ENCODE measurements around the gene GJA4.
"Not testable (repeated sequence)": the region's sequence is repeated elsewhere in the genome, so short reads cannot be mapped to it uniquely, and the experiment has no call there.

GJA4 gene

DNA sequence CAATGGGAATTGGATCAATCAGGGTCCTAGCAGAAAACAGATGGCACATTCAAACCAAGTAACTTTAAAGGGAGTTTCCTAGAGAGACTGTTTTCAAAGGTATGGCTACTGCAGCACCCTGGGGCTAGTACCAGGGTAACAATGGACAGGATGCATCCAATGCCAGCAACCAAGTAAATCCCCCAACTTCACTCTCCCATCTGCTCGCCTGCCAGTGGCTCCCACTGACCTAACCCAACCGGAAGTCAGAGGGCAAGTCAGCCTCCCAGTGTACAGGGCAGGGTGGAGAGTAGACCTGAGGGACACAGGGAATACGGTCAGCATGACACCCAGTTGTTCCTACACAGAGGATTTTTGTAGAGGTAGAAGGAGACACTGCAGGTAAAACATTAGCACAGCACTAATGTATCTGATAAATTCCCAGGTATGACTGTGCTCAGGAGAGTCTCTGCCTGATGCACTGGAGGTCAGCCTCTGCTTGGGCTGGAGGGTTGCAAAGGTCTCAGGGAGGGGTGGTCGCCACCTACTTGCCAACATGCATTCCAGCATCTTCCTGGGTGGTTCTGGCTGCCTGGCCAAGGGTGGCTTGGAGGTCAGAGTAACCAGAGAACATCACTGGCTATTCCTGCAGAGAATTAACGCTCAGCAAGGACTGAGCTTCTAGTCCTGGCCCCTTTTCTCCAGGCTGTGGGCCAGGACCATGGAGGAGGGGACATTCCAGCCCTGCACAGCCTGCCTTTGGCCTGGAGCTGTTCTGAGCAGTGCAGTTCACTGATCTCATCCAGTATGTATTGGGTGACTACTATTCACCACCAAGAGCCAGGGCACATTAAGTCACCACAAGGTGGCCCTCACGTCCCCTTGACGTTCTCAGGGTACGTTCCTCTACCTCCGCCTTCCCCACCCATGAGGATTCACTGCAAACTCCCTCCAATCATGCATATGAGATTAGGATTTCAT is 5.1 kb upstream of the GJA4 start:
- no peak for DNase-seq (ENCODE audit: low read depth in 1 of 2, low spot score in 1 of 2)

DNA sequence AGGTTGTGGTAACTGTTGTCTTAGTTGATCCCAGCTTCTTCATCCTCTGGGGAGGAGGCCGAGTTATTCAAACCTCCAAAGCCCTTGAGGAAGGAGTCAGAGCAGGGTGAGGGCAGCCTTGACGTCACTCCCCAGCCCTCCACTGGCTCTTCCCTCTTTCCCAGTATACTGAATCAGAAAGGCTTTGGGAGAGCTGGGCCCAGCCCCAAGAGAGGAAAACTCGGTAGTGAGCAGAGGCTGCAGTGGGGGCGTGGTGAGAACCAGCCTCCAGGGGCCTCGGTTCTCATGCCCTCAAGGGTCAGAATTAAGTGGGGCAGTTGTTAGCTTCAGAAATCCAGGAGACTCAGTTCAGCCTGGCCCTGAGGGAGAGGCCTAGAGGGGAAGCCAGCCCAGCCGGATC is 1.8 kb upstream of the GJA4 start:
- DNase-seq (ENCODE audit: low read depth in 1 of 2, low spot score in 1 of 2) = no peak

DNA sequence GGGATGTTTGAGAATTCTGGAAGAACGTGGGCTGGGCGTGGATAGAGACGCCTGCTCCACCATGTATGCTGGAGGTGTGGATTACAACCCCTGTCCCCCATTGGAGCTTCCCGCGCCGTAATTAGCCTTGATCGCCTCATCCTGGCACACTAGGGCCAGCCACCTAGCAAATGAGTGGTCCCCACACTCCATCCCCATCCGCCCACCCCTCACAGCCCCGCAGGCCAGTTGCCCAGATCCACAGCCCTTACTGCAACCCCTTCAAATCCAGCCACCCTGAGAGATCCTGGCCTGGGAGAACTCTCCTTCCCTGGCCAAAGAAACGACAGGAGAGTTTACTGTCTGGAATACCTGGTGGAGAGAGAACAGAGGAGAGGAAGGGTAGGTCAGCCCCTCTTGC is 375 bp upstream of the GJA4 start:
- DNase-seq (ENCODE audit: low read depth in 1 of 2, low spot score in 1 of 2) = no peak

DNA sequence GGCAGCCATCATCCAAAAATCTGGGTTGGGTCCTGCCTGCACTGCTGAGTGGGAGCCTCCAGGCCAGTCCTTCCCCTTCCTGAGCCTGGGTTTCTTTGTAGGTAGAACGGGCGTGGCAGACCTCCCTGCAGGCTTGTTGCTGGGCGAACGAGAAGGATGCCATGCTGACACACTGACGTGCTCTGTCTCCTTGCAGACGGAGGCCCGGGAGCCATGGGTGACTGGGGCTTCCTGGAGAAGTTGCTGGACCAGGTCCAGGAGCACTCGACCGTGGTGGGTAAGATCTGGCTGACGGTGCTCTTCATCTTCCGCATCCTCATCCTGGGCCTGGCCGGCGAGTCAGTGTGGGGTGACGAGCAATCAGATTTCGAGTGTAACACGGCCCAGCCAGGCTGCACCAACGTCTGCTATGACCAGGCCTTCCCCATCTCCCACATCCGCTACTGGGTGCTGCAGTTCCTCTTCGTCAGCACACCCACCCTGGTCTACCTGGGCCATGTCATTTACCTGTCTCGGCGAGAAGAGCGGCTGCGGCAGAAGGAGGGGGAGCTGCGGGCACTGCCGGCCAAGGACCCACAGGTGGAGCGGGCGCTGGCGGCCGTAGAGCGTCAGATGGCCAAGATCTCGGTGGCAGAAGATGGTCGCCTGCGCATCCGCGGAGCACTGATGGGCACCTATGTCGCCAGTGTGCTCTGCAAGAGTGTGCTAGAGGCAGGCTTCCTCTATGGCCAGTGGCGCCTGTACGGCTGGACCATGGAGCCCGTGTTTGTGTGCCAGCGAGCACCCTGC is 1.4 kb downstream of the GJA4 start:
- DNase-seq (ENCODE audit: low read depth in 1 of 2, low spot score in 1 of 2) = no peak

DNA sequence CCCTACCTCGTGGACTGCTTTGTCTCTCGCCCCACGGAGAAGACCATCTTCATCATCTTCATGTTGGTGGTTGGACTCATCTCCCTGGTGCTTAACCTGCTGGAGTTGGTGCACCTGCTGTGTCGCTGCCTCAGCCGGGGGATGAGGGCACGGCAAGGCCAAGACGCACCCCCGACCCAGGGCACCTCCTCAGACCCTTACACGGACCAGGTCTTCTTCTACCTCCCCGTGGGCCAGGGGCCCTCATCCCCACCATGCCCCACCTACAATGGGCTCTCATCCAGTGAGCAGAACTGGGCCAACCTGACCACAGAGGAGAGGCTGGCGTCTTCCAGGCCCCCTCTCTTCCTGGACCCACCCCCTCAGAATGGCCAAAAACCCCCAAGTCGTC is 2.0 kb downstream of the GJA4 start:
- DNase-seq (ENCODE audit: low read depth in 1 of 2, low spot score in 1 of 2) = no peak

DNA sequence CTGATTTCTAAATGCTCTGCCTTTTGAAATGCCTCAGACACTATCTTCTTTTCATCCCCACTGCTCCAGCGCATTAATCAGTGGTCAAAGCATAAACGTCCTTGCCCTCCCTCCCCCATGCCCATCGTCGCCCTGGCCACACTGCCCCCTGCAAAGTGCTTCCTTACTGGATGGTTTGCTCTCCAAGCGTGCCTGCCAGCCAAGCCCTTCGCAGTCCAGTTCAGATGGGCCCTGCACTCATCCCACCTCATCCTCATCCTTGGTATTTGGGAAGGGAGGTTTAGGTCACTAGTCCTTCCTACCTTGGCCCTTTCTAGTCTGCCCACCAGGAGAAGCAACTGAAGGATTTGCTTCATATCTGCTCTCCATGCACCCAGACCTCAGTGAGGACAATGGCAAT is 3.1 kb downstream of the GJA4 start:
- DNase-seq (ENCODE audit: low read depth in 1 of 2, low spot score in 1 of 2) = no peak

DNA sequence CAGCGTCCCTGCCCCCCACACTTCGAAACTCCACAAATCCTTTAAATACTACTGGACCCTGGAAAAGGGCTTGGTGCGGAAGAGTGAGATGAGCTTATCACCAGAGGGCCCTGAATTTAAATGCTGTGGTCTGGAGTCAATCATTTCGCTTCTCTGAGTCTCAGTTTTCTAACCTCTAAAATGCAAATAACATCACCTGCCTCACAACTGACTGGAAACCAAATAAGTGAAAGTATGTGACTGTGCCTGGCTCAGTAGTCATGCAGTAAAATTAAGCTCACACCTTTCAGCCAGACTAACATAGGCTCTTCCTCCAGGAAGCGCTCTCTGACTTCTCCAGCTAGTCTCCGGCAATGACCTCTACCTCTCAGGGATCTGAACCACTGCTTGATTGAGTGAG is 4.2 kb downstream of the GJA4 start:
- DNase-seq (ENCODE audit: low read depth in 1 of 2, low spot score in 1 of 2) = no peak

DNA sequence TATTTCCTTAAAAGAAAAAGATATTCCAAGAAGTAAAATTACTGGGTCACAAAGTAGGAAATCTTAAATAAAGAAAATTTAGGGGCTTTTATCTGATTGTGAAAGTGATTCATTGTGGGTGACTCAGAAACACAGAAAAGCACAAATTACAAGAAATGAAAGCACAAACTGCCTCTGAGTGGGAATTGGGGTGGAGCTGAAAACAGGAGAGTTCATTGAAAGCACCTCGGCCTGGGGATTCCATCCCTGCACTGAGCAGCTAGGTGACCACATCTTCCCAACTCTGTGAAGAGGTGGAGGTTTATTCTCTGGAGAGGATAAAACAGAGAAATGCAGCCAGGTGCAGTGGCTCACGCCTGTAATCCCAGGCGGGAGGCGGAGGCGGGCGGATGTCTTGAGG is 7.4 kb downstream of the GJA4 start:
- no peak for DNase-seq (ENCODE audit: low read depth in 1 of 2, low spot score in 1 of 2)

DNA sequence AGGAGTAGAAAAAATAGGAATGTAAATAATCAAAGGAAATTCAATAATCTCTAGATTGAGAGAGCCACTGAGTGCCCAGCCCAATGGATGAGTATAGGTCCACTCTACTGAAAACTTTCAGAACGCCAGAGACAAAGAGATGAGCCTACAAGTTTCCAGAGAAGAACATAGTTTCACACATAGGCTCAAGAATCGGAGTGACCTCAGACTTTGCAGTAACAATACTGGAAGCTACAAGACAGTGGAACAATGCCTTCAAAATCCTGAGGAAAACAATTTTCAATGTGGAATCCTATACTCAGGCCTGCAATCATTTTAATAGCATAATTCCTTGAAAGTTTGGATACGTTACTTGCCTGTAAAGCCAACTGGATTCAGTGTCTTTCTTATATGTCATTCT is 11.0 kb downstream of the GJA4 start:
- DNase-seq (ENCODE audit: low read depth in 1 of 2, low spot score in 1 of 2) = no peak

DNA sequence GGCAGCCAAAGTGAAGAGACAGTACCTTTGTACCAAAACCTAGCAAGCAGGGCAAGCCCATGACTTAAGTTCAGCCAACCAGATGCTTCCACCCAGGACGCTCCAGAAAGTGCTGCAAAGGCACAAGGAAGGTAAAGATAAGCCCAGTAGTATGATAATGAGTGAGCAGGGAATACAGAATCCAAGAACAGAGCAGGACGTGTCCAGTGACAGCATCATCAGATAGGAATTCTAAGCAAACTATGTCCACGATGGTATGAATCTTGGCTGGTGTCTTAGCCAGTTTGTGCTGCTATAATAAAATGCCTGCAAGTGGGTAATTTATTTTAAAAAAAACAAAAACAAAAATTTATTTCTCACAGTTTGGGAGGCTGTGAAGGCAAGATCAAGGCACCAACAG is 13.6 kb downstream of the GJA4 start:
- no peak for DNase-seq (ENCODE audit: low read depth in 1 of 2, low spot score in 1 of 2)

DNA sequence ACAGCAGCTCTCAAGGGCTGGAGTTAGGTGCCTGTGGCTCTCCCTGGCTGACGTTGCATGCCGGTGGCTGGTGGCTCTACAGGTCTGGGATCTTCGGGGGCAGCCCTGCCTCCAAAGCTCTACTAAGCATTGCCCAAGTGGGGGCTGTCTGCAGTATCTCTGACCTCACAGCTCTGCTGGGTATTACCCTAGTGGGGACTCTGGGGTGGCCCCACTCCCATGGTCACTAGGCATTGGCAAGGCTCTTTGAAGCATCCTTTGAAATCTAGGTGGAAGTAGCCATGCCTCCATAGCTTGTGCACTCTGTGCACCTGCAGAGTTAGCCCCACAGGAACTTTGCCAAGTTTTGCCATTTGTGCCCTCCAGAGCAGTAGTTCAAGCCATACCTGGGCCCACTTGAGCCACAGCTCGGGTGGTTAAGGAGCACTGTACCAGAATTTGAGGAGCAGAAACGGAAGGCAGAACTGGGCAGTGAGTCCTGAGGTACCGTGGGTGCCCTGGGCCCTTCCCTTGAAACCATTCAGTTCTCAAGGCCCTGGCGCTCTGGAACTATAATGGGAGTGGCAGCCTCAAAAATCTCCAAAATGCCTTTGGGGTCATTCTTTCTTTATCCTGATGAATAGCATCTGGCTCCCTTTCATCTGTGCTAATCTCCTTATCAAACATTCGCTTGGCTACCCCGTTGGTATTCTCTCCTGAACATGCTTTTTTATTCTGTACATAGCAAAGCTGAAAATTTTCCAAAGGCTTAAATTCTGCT is 15.4 kb downstream of the GJA4 start:
- no peak for DNase-seq (ENCODE audit: low read depth in 1 of 2, low spot score in 1 of 2)

DNA sequence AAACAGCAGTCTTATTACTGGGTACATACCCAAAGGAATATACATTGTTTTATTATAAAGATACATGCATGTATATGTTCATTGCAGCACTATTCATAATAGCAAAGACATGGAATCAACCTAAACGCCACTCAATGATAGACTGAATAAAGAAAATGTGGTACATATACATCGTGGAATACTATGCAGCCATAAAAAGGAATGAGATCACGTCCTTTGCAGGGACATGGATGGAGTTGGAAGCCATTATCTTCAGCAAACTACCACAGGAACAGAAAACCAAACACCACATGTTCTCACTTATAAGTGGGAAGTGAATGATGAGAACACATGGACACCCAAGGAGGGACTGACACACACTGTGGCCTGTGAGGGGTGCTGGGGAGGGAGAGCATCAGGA is 18.0 kb downstream of the GJA4 start:
- DNase-seq (ENCODE audit: low read depth in 1 of 2, low spot score in 1 of 2) = not testable (repeated sequence)

DNA sequence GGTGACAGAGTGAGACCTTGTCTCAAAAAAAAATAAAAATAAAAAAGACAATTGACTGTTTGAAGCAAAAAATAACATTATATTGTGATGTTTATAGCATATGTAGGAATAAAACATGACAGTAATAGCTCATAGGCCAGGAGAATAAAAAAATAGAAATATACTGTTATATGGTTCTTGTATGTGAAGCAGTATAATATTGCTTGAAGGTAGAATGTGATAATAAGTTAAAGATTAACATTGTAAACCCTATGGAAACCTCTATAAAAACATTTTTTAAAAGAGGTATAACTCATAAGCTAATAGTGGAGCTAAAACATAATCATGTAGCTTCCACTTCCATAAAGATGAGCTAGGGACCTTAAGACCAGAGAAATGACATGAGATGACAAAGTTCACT is 23.5 kb downstream of the GJA4 start:
- no peak for DNase-seq (ENCODE audit: low read depth in 1 of 2, low spot score in 1 of 2)

DNA sequence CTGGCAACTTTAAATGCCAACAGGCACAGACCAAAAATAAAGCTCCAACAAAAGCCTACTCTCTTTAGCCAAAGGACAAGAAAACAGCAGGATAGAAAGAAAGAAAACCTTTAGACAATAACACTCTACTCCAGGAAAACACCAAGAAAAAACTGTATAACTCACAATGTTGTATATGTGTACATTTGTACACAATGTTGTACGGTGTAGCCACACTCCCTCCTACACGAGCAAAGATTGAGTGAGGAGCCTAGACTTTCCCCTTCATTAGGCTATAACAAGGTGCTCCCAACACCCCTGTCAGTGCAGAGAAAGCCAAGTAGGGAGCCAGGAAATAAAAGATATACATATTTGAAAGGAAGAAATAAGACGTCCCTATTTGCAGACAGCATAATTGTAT is 24.0 kb downstream of the GJA4 start:
- DNase-seq (ENCODE audit: low read depth in 1 of 2, low spot score in 1 of 2) = no peak

DNA sequence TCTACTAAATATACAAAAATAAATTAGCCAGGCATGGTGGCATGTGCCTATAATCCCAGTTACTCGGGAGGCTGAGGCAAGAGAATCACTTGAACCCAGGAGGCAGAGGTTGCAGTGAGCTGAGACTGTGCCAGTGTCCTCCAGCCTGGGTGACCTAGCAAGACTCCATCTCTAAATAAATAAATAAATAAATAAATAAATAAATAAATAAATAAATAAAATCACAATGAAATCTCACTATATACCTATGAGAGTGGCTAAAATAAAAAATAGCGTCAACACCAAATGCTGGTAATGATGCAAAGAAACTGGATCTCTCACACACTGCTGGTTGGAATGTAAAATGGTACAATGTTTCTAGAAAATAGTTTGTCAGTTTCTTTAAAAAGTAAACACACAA is 26.1 kb downstream of the GJA4 start:
- DNase-seq (ENCODE audit: low read depth in 1 of 2, low spot score in 1 of 2) = not testable (repeated sequence)

DNA sequence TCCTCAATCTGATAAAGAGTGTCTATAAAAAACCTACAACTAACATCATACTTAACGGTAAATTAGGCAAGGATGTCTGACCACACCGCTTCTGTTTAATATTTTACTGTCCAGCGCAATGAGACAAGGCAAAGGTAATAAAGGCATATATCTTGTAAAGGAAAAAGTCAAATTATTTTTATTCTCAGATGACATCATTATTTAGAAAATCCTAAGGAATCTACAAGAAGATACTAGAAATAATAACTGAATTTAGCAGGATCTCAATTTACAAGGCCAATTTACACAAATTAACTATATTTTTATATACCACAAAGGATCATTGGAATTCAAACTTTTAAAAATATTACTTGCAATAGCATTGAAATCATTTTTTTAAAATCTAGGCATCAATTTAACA is 29.4 kb downstream of the GJA4 start:
- DNase-seq (ENCODE audit: low read depth in 1 of 2, low spot score in 1 of 2) = no peak

DNA sequence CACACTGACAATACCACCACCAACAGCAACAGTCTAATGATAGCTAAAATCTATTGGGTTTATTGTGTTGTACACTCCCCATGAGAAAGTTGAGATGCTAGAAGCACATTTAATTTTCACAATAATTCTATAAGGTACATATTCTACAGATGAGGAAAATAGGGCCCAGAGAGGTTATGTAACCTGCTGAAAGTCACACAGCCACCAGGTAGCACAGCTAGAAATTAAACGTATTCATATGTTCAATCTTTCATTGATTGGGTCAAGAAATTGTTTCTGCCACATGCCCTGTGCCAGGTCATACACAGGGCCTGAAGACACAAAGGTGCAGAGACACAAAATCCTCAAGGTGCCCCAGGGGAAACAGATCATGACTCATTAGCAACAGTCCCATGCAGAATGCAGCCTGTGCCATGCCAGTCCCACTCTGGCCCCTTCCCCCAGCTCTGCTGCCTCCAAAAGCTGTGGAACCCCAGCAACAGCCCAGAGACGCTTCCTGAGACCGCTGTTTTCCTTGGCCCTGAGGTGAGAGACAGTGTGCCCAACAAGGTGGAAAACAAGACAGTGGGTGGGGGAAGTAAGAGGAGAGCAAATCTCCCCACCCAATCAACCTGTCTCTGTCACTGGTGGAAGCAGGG is 32.1 kb downstream of the GJA4 start:
- no peak for DNase-seq (ENCODE audit: low read depth in 1 of 2, low spot score in 1 of 2)

DNA sequence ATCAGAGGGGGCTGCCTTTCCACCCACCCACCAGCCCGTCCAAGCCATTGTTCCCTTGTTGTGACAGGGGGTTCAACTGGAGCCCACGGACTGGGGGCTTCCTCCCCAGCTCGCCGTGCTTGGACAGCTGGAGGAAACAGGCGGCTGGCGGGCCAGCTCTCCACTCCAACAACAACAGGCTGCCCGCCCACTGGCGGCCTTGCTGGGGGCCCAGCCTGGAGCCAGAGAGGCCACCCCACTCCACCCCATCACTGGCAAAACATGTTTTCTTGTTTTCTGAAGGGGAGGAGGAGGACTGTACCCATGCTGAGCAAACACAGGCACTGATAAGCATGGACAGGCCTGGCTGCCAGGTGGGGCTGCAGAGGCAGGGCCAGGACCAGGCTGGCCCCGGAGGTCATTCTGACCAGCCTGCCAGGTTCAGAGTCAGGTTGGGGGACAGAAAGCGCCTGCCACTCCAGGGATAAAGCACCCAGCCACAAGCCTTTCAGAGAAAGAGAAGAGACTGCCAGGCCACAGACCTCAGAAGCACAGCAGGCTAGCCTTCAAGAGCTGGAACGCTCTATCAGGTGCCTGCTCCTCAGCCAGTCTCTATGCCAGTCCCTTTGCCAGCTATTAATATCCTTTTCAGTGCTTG is 32.8 kb downstream of the GJA4 start:
- DNase-seq (ENCODE audit: low read depth in 1 of 2, low spot score in 1 of 2) = no peak

DNA sequence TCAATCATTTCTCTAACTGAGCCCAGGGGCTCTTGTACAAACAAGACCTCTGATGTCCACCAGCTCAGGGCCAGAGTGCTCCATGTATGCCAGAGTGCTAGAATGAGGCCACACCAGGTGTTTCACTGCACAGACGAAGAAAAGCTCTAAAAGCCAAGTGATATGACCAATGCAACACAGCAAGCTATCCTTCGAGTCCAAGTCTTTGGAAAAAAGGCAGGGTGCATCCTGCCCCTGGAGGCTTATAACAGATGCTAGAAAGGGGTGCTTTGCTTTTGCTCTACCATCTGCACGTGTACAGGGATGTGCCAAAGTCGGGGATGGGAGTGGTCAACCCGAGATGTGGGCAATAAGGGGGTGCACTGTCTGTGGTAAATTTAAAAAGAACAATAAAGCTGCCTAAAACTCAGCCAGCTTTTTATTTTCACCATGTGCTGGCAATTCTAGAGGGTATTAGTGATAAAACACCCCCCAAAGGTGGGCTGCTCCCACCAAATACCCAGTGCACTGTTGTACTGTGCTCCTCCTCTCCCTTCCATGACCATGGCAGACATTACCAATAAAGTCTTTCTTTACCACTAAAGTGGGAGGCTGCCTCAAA is 34.6 kb downstream of the GJA4 start:
- DNase-seq (ENCODE audit: low read depth in 1 of 2, low spot score in 1 of 2) = no peak

DNA sequence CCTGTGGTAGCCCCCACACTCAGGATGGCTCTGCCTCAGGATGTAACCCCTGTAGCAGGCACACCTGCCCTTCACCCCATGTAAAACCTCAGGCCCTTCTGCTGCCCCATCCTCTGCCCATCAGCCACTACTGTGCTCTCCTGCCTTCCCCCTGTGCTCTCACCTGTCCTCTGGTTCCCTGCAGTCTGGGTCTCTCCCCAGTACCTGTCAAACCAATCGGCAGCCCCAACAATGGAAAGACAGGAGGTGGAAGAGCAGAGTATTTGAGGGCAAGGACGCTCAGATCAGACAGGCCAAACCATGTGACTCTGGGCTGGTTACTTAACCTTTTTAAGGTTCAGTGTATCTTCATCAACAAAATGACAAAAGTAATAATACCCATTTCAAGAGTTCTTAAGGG is 35.8 kb downstream of the GJA4 start:
- no peak for DNase-seq (ENCODE audit: low read depth in 1 of 2, low spot score in 1 of 2)
